CD8-positive, alpha-beta memory T cell (primary cell): ENCODE data around the gene CTRL. TPM values are rescaled to one million over a fixed set of nuclear protein-coding genes. Genes with fewer than 3 reads are reported as not detected.
"Not testable (repeated sequence)": the region's sequence is repeated elsewhere in the genome, so short reads cannot be mapped to it uniquely, and the experiment has no call there.

Source experiments
- CTCF ChIA-PET: fragments of 350-600 bp; sonication (Branson Sonifier 250); formaldehyde crosslinking; loops from one replicate; lab custom pipeline; 2021; ENCODE audit warnings: antibody characterized with exemption; lab: Charles Lee
- POLR2A ChIA-PET: fragments of 350-600 bp; sonication (Branson Sonifier 250); formaldehyde crosslinking; loops from one replicate; lab custom pipeline; 2021; ENCODE audit warnings: antibody characterized with exemption; lab: Charles Lee
- DNase-seq, 5 donors: peaks; one replicate each; pipeline versions ENCODE4 v3.0.0 to v3.0.0-alpha.2; 2020 to 2022; ENCODE audit warnings: mixed read lengths in 1 of 5
- H3K27ac ChIP-seq: one replicate; pipeline ENCODE4 v1.7.0; 2013; ENCODE audit warnings: low read depth, mild to moderate bottlenecking, low read length, moderate library complexity
- H3K27me3 ChIP-seq: 2 replicates; pipeline ENCODE4 v1.7.0; 2013; ENCODE audit warnings: low read length, mild to moderate bottlenecking; ENCODE audit not compliant: insufficient read depth, poor library complexity, severe bottlenecking
- H3K36me3 ChIP-seq: 2 replicates; pipeline ENCODE4 v1.7.0; 2013; ENCODE audit warnings: mild to moderate bottlenecking, low read length, moderate library complexity; ENCODE audit not compliant: insufficient read depth
- H3K4me1 ChIP-seq: 2 replicates; pipeline ENCODE4 v1.7.0; 2013; ENCODE audit warnings: mild to moderate bottlenecking, low read length, moderate library complexity; ENCODE audit not compliant: insufficient read depth
- H3K4me3 ChIP-seq: 2 replicates; pipeline ENCODE4 v1.7.0; 2013; ENCODE audit warnings: mild to moderate bottlenecking, low read length
- H3K9me3 ChIP-seq: 2 replicates; pipeline ENCODE4 v1.7.0; 2013; ENCODE audit warnings: mild to moderate bottlenecking, low read length
- H3K27ac Mint-ChIP-seq, 8 donors: one replicate each; pipeline ENCODE4 v1.8.0; 2020 to 2021; ENCODE audit warnings: mixed read lengths in 8 of 8, mild to moderate bottlenecking in 6 of 8, inconsistent platforms in 3 of 8, moderate library complexity in 3 of 8
- H3K27me3 Mint-ChIP-seq, 2 donors: one replicate each; pipeline ENCODE4 v1.8.0; 2020 to 2021; ENCODE audit warnings: mixed read lengths in 2 of 2, mild to moderate bottlenecking in 1 of 2, moderate library complexity in 1 of 2
- H3K36me3 Mint-ChIP-seq, 3 donors: one replicate each; pipeline ENCODE4 v1.8.0; 2020 to 2021; ENCODE audit warnings: mixed read lengths in 3 of 3, inconsistent platforms in 1 of 3, mild to moderate bottlenecking in 1 of 3
- H3K4me1 Mint-ChIP-seq, 3 donors: one replicate each; pipeline ENCODE4 v1.8.0; 2020 to 2021; ENCODE audit warnings: mixed read lengths in 3 of 3, inconsistent platforms in 1 of 3, mild to moderate bottlenecking in 1 of 3
- H3K4me3 Mint-ChIP-seq, 7 donors: one replicate each; pipeline ENCODE4 v1.8.0; 2020 to 2021; ENCODE audit warnings: mixed read lengths in 7 of 7, mild to moderate bottlenecking in 6 of 7, moderate library complexity in 4 of 7, inconsistent platforms in 2 of 7
- H3K9me3 Mint-ChIP-seq, 5 donors: one replicate each; pipeline ENCODE4 v1.8.0; 2020 to 2022; ENCODE audit warnings: mixed read lengths in 5 of 5, mild to moderate bottlenecking in 3 of 5, moderate library complexity in 2 of 5, inconsistent platforms in 1 of 5
- polyA plus RNA-seq: library from polyadenylated mRNA; unstranded; fragments of 300-500 nt; fragmentation: Illumina TruSeq; gene quantifications from one replicate; pipeline ENCODE4 v1.2.3, GENCODE V29; 2021
- total RNA-seq, 2 experiments: library from RNA; stranded (reverse); gene quantifications; one replicate each; pipeline ENCODE4 v1.2.3, GENCODE V29; 2021

The CTRL gene
- 1 to 10 TPM; 4.1 to 4.9 TPM for total RNA-seq
- polyA plus RNA-seq, result 1.5 TPM

DNA sequence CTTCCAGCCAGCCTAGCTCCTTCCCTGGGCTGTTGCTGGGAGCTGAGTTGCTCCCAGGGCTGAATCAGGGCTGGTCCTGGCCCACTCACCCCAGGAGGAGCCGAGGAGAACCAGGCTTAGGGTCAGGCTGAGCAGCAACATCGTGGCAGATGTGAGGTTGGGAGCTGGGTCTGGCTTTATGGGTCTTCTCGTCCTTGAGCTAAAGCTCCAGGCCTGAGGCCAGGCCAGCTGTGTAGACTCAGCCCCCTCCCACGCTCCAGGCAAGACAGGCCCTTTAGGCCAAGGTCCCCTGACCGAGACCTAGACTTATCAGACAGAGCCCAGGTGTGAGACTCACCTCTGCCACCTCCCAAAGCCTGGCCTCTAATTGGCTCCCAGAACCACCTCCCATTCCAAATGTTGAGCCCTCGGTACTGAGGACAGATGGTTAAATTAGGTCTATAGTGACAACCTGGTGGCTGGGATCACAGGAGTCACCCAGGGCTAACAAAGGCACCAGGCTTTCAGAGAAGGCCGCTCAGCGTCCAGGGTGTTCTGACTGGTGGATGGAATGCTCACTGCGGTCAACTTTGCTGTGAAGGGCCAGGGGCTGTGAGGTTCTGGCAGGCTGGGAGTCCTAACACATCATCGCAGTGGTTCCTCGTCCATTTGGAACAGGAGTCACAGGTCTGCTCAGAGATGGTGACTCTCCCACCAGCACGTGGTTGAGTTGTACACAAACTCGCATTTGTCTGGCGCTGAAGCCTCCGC, at the start of gene CTRL:
CTRL (minus strand) TSS at position 151 of the 750 bp plus-strand sequence; CDS start at position 141, 10 bp downstream.
- H3K36me3 ChIP-seq, result peaks cover 32% of the 10 kb centered on the region
- no peak within 1 kb of the TSS for H3K4me3 ChIP-seq
- no peak for DNase-seq
- no peak within 1 kb of the TSS for H3K27ac ChIP-seq
- ChIA-PET POLR2A (no interaction called here), CTCF (interaction anchor here (1.0 to 3.3 kb wide), 4 partner anchors 10 to 411 kb away, joined by 3 to 17 read pairs (median 8); no protein-coding TSS in a partner anchor)
- Mint-ChIP-seq H3K9me3 (no peaks in the 10 kb centered on the region), H3K27me3 (peaks cover 0 to 2% of the 10 kb centered on the region in 2 donors), H3K4me3 (no peak within 1 kb of the TSS), H3K27ac (peak within 1 kb of the TSS in 5 of 8 donors; percentile 3 to 80 (median 43)), H3K4me1 (peaks cover 18 to 40% (median 21%) of the 10 kb centered on the region in 3 donors), H3K36me3 (peaks cover 0 to 78% (median 4%) of the 10 kb centered on the region in 3 donors)
- no peaks in the 10 kb centered on the region for H3K9me3 ChIP-seq
- H3K4me1 ChIP-seq, result peaks cover 18% of the 10 kb centered on the region
- no peaks in the 10 kb centered on the region for H3K27me3 ChIP-seq

DNA sequence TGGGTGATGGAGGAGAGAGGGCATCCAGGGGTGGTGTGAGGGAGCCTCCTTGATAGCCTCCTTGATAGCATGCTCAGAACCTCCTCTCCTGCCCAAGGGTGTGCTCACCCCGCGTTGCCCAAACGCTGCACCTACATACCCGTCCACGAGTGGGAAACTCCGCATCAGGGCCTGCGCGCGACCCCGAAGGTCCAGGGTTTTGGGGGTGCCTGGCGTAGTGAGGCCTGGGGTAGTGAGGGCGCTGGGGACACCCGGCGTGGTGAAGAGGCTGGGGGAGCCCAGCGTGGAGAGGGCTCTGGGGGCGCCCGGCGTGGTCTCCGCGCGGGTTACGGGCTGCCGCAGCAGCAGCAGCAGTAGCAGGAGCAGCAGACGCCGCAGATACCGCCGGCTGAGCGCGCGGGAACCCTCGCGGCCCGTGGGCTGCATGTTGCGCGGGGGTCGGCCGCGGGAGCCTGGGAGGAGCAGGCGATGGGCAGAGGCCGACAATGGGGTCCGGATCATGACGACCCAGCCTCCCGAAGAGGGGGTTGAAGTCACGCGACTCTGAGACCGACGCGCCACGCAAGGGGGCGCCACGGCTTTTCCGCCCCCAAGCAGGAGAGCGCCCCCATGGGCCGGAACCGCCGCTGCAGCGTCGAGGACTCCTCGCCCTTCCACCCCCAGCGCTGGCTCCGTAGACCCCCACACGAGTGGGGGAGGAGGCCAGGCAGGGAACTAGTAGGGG, 48.5 kb upstream of the CTRL start, which contains the start of gene DPEP3:
DPEP3 (minus strand) TSS at position 545 of the 724 bp plus-strand sequence; CDS start at position 426, 119 bp downstream.
- Histone ChIP-seq H3K4me3 (no peak within 1 kb of the TSS), H3K27me3 (no peaks in the 10 kb centered on the region), H3K27ac (no peak within 1 kb of the TSS), H3K4me1 (peaks cover 21% of the 10 kb centered on the region), H3K36me3 (no peaks in the 10 kb centered on the region), H3K9me3 (no peaks in the 10 kb centered on the region)
- no peak for DNase-seq
- ChIA-PET POLR2A (no interaction called here), CTCF (interaction anchor here (1.4 to 1.6 kb wide), 2 partner anchors 61 kb away, joined by 5 to 6 read pairs; no protein-coding TSS in a partner anchor)
- Mint-ChIP-seq H3K4me1 (peaks cover 11 to 20% (median 17%) of the 10 kb centered on the region in 3 donors), H3K4me3 (no peak within 1 kb of the TSS), H3K36me3 (no peaks in the 10 kb centered on the region), H3K9me3 (no peaks in the 10 kb centered on the region), H3K27ac (no peak within 1 kb of the TSS), H3K27me3 (peaks cover 0 to 2% of the 10 kb centered on the region in 2 donors)

DNA sequence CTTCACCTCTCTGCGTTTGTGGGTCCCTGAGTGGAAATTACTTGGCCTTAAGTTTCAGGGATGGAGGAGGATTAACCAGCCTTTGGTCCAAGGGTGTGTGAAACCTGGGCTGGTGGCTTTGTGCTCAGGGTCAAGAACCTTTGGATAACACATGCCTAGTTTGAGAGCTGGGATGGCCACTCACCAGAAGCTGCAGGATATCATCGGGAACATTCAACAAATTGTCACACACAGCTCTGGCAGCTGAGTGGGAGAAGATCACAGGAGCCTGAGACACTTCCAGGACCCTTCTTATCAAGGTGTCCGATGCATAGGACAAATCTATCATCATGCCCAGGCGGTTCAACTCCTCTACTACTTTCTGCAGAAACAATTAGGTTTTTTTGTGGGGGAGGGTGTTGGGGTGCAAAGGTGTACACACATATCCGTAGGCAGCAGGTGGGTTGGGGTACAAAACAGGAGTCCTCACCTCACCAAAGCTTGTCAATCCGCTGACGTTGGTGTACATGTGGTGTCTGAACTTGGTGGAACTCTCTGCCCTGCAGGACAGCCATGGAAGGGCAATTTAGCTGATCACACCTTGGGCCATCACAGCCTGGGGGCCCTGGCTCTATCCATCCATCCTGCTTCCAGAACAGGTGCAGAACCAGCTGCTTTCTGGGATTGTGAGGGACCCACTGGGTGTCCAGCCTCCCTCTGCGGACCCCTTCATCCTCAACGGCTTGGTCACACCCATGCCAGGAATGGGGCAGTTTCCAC, 46.0 kb upstream of the CTRL start:
- no peaks in the 10 kb centered on the region for H3K4me1 Mint-ChIP-seq
- Histone ChIP-seq H3K4me3 (no peak overlapping the region), H3K27me3 (no peaks in the 10 kb centered on the region), H3K27ac (no peak overlapping the region), H3K4me1 (no peaks in the 10 kb centered on the region), H3K9me3 (no peaks in the 10 kb centered on the region), H3K36me3 (no peaks in the 10 kb centered on the region)
- H3K27me3 Mint-ChIP-seq, result peaks cover 0 to 2% of the 10 kb centered on the region in 2 donors
- DNase-seq, result no peak
- H3K36me3 Mint-ChIP-seq, result no peaks in the 10 kb centered on the region
- no peak overlapping the region for H3K4me3 Mint-ChIP-seq
- CTCF ChIA-PET, result interaction anchor here (1.1 kb wide), 1 partner anchor 94 kb away, joined by 3 read pairs; no protein-coding TSS in a partner anchor
- POLR2A ChIA-PET, result no interaction called here
- peak overlapping the region in 1 of 8 donors; percentile 31 for H3K27ac Mint-ChIP-seq
- H3K9me3 Mint-ChIP-seq, result no peaks in the 10 kb centered on the region

DNA sequence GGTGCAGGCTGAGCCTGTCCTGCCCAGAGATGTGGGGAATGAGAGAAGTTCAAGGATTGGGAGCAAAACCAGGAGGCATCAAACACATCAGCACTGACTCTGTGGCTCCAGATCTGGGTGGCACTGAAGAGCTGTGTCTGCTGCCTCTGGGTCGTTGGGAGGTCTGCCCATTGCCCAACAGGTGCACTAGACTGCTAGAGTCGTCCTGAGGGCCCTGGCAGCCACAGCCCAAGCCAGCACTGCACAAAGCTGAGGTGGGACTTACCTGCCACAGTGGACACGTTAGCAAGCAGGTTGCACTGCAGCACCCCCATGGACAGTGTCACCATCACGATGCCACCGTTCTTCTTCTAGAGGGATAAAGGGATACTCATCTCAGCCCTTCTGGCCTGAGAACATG, 45.3 kb upstream of the CTRL start:
- ChIA-PET CTCF (no interaction called here), POLR2A (no interaction called here)
- Histone ChIP-seq H3K4me1 (no peaks in the 10 kb centered on the region), H3K4me3 (no peak overlapping the region), H3K27ac (no peak overlapping the region), H3K36me3 (no peaks in the 10 kb centered on the region), H3K27me3 (no peaks in the 10 kb centered on the region), H3K9me3 (no peaks in the 10 kb centered on the region)
- Mint-ChIP-seq H3K4me3 (no peak overlapping the region), H3K27me3 (peaks cover 0 to 2% of the 10 kb centered on the region in 2 donors), H3K36me3 (no peaks in the 10 kb centered on the region), H3K9me3 (no peaks in the 10 kb centered on the region), H3K27ac (no peak overlapping the region), H3K4me1 (no peaks in the 10 kb centered on the region)
- no peak for DNase-seq

DNA sequence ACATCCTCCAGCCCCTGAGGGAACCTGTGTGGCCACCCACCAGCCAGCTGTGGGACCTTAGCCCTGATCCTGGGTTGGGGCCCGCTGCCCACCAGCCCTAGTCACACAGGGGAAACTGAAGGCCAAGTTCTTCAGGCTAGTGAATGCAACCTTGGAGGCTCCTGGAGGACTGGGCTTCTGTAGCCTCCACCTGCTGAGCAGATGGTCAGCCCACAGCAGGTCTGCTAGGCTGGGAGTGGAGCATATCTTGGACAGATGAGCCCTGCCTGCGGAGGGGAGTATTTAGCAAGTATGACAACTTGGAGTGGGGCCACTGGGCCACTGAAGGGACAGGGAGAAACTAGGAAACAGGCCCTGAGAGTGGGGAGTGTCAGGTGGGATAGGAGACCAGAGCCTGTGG, 44.5 kb upstream of the CTRL start:
- ChIA-PET CTCF (no interaction called here), POLR2A (no interaction called here)
- Mint-ChIP-seq H3K9me3 (no peaks in the 10 kb centered on the region), H3K27ac (no peak overlapping the region), H3K4me1 (no peaks in the 10 kb centered on the region), H3K4me3 (no peak overlapping the region), H3K27me3 (peaks cover 0 to 2% of the 10 kb centered on the region in 2 donors), H3K36me3 (no peaks in the 10 kb centered on the region)
- Histone ChIP-seq H3K9me3 (no peaks in the 10 kb centered on the region), H3K4me1 (no peaks in the 10 kb centered on the region), H3K27me3 (no peaks in the 10 kb centered on the region), H3K27ac (no peak overlapping the region), H3K36me3 (no peaks in the 10 kb centered on the region), H3K4me3 (no peak overlapping the region)
- no peak for DNase-seq

DNA sequence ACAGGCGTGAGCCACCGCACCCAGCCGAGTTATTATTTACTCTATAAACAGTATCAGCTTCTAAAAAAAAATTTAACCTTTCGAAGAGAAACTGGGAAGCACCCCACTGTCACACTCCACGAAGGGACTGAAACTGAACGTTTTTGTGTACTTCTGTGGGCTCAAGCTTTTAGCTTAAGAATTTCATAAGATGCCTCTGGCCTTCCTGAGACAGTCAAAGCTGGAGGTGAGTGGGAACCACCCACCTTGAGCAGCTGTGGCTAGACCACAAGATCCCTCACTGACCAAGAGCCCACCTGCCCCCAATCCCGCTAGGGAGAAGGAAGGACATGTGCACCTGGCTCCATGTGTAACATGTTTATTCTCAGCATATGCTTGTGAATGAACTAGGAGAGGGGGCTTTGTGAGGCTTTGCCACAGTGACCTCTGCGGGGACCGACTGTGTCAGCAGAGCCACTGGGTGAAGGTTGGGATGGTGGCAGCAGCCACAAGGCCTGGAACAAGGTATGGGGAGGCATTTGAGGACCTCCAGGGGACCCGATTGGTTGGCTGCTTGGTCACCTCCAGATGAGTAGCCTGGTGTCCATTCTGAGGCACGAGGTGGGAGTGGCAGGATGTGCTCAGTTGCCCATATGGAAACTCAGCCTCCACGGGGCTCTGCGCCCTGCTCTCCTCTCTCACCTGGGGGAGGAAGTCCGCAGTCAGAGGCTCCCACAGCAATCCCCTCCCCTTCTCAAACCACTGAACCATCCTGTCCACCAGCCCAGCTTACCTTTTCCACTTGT, 43.9 kb upstream of the CTRL start:
- Mint-ChIP-seq H3K36me3 (no peaks in the 10 kb centered on the region), H3K27me3 (peaks cover 0 to 2% of the 10 kb centered on the region in 2 donors), H3K4me3 (no peak overlapping the region), H3K9me3 (no peaks in the 10 kb centered on the region), H3K27ac (peak overlapping the region in 1 of 8 donors; percentile 32), H3K4me1 (no peaks in the 10 kb centered on the region)
- no peaks in the 10 kb centered on the region for H3K9me3 ChIP-seq
- no peak overlapping the region for H3K4me3 ChIP-seq
- H3K36me3 ChIP-seq, result no peaks in the 10 kb centered on the region
- H3K4me1 ChIP-seq, result no peaks in the 10 kb centered on the region
- ChIA-PET CTCF (interaction anchor here (1.6 kb wide), 1 partner anchor 40 kb away, joined by 4 read pairs; no protein-coding TSS in a partner anchor), POLR2A (no interaction called here)
- DNase-seq, result no peak
- H3K27me3 ChIP-seq, result no peaks in the 10 kb centered on the region
- no peak overlapping the region for H3K27ac ChIP-seq

DNA sequence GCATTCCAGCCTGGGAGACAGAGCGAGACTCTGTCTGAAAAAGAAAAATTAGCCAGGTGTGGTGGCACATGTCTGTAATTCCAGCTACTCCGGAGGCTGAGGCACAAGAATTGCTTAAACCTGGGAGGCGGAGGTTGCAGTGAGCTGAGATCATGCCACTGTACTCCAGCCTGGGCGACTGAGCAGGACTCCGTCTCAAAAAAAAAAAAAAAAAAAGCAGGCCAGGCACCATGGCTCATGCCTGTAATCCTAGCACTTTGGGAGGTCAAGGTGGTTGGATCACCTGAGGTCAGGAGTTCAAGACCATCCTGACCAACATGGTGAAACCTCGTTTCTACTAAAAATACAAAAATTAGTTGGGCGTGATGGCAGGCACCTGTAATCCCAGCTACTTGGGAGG, 40.6 kb upstream of the CTRL start:
- not testable (repeated sequence) for H3K27me3 Mint-ChIP-seq, H3K9me3 ChIP-seq, H3K27me3 ChIP-seq, H3K27ac ChIP-seq, DNase-seq, H3K36me3 ChIP-seq, H3K36me3 Mint-ChIP-seq, H3K9me3 Mint-ChIP-seq, H3K4me3 Mint-ChIP-seq, H3K4me3 ChIP-seq, H3K4me1 ChIP-seq
- POLR2A ChIA-PET, result interaction anchor here (0.7 kb wide), 1 partner anchor 277 kb away, joined by 3 read pairs; no protein-coding TSS in a partner anchor
- peaks cover 11 to 15% (median 13%) of the 10 kb centered on the region in 3 donors for H3K4me1 Mint-ChIP-seq
- peak overlapping the region in 1 of 8 donors; percentile 21 for H3K27ac Mint-ChIP-seq
- CTCF ChIA-PET, result interaction anchor here (0.6 to 1.6 kb wide), 3 partner anchors 69 to 452 kb away, joined by 3 to 5 read pairs (median 4); no protein-coding TSS in a partner anchor
